Sigmoid colon (tissue), 4 donors: ENCODE results near the gene CASP3.

Source experiments
- CTCF ChIP-seq, 4 experiments: fragments of 450-650 bp in 3 of 4; fragments of 200-600 bp in 1 of 4; IDR thresholded peaks; one replicate each; pipeline ENCODE4 v1.5.1; 2016 to 2019; ENCODE audit warnings: antibody characterized with exemption in 4 of 4, mild to moderate bottlenecking in 3 of 4, moderate library complexity in 2 of 4
- POLR2AphosphoS5 ChIP-seq, 4 donors: sonication (generic); formaldehyde crosslinking; IDR thresholded peaks; one replicate each; pipeline ENCODE4 v1.6.1; 2017; ENCODE audit warnings: antibody characterized with exemption in 4 of 4

GRCh38 chr4:184616633-184617551, 32.4 kb downstream of the CASP3 start:
- TF ChIP-seq CTCF (IDR thresholded peaks at IDR 0.05) (no peak), POLR2AphosphoS5 (IDR thresholded peaks at IDR 0.05) (no peak)
